T-cell (primary cell): ENCODE measurements around the gene AFF1. TPM values are rescaled to one million over a fixed set of nuclear protein-coding genes. Genes with fewer than 3 reads are reported as not detected.

Experiments used
- ATAC-seq, 4 experiments: fragments of 200-7000 bp in 3 of 4; fragments of 150-1000 bp in 1 of 4; cut with Tn5 transposase; replicated peaks in 1 of 4; 1 replicate in 3 of 4; 2 replicates in 1 of 4; pipeline ENCODE4 v1.10.0; 2021; ENCODE audit warnings: moderate library complexity in 3 of 4, mild to moderate bottlenecking in 2 of 4, moderate number of reproducible peaks in 1 of 4
- CTCF ChIA-PET, 2 donors: fragments of 300-600 bp; sonication (Branson Sonifier 250); formaldehyde crosslinking; loops; one replicate each; lab custom pipeline; 2022; ENCODE audit warnings: antibody characterized with exemption in 2 of 2; lab: Charles Lee
- POLR2A ChIA-PET, 2 donors: fragments of 300-600 bp; sonication (Branson Sonifier 250); formaldehyde crosslinking; loops; one replicate each; lab custom pipeline; 2022; ENCODE audit warnings: antibody characterized with exemption in 2 of 2; lab: Charles Lee
- DNase-seq, 35 experiments: peaks; one replicate each; pipeline versions ENCODE4 v3.0.0 to v3.0.0-alpha.2; 2013 to 2023
- H3K27ac ChIP-seq: one replicate; pipeline ENCODE4 v1.5.1; 2013; ENCODE audit warnings: low read length
- H3K27me3 ChIP-seq, 2 experiments: replicated peaks in 1 of 2; 1 replicate in 1 of 2; 2 replicates in 1 of 2; pipeline versions ENCODE4 v1.6.1 to v1.7.0; 2013; ENCODE audit warnings: low read length in 1 of 2, mixed read lengths in 1 of 2; ENCODE audit not compliant: control insufficient read depth in 2 of 2, insufficient read depth in 2 of 2; ENCODE audit errors: extremely low read depth in 1 of 2
- H3K36me3 ChIP-seq, 2 donors: 1 replicate in 1 of 2; 2 replicates in 1 of 2; pipeline versions ENCODE4 v1.6.1 to v1.7.0; 2013; ENCODE audit warnings: low read length in 1 of 2; ENCODE audit not compliant: control insufficient read depth in 2 of 2, insufficient read depth in 1 of 2; ENCODE audit errors: extremely low read depth in 1 of 2
- H3K4me1 ChIP-seq, 2 experiments: 1 replicate in 1 of 2; 2 replicates in 1 of 2; pipeline versions ENCODE4 v1.6.1 to v1.7.0; 2013; ENCODE audit warnings: low read length in 2 of 2, mixed read lengths in 1 of 2; ENCODE audit not compliant: insufficient read depth in 2 of 2, control insufficient read depth in 1 of 2; ENCODE audit errors: extremely low read depth in 1 of 2
- H3K4me3 ChIP-seq, 2 donors: 1 replicate in 1 of 2; 2 replicates in 1 of 2; pipeline versions ENCODE4 v1.5.1 to v1.7.0; 2013; ENCODE audit warnings: mild to moderate bottlenecking in 2 of 2, low read length in 1 of 2, moderate library complexity in 1 of 2; ENCODE audit not compliant: control insufficient read depth in 1 of 2; ENCODE audit errors: extremely low read depth in 1 of 2
- H3K9me3 ChIP-seq: 2 replicates; pipeline ENCODE4 v1.7.0; 2013
- H3K27ac Mint-ChIP-seq, 2 donors: one replicate each; pipeline ENCODE4 v1.8.0; 2020 to 2021; ENCODE audit warnings: mild to moderate bottlenecking in 2 of 2, mixed read lengths in 2 of 2
- H3K27me3 Mint-ChIP-seq, 2 donors: one replicate each; pipeline ENCODE4 v1.8.0; 2021 to 2022; ENCODE audit warnings: mixed read lengths in 2 of 2
- H3K36me3 Mint-ChIP-seq: one replicate; pipeline ENCODE4 v1.8.0; 2021; ENCODE audit warnings: mixed read lengths
- H3K4me1 Mint-ChIP-seq, 3 donors: one replicate each; pipeline ENCODE4 v1.8.0; 2020 to 2022; ENCODE audit warnings: mixed read lengths in 3 of 3, mild to moderate bottlenecking in 1 of 3
- H3K4me3 Mint-ChIP-seq, 3 donors: one replicate each; pipeline ENCODE4 v1.8.0; 2020 to 2022; ENCODE audit warnings: mild to moderate bottlenecking in 3 of 3, mixed read lengths in 3 of 3, moderate library complexity in 3 of 3
- H3K9me3 Mint-ChIP-seq, 3 donors: one replicate each; pipeline ENCODE4 v1.8.0; 2020 to 2022; ENCODE audit warnings: mixed read lengths in 3 of 3
- WGBS: methylation state at CpG from one replicate; pipeline ENCODE4 v1.1.5; 2013; ENCODE audit warnings: missing lambda C conversion rate; ENCODE audit not compliant: insufficient coverage; 5-methylcytosine and 5-hydroxymethylcytosine counted together
- total RNA-seq, 35 experiments: library from RNA in 6 of 35; stranded (reverse) in 6 of 35; fragments of 120-200 nt in 1 of 35; gene quantifications; one replicate each; pipeline versions ENCODE4 v1.2.1 to v1.2.4 and lab custom pipeline; 2013 to 2026

Gene AFF1
- total RNA-seq, 5 donors from 2014 or later (not counting 1 experiment from before 2014, with no cell fraction given), result 65.3 to 112 (median 93.4) TPM

DNA sequence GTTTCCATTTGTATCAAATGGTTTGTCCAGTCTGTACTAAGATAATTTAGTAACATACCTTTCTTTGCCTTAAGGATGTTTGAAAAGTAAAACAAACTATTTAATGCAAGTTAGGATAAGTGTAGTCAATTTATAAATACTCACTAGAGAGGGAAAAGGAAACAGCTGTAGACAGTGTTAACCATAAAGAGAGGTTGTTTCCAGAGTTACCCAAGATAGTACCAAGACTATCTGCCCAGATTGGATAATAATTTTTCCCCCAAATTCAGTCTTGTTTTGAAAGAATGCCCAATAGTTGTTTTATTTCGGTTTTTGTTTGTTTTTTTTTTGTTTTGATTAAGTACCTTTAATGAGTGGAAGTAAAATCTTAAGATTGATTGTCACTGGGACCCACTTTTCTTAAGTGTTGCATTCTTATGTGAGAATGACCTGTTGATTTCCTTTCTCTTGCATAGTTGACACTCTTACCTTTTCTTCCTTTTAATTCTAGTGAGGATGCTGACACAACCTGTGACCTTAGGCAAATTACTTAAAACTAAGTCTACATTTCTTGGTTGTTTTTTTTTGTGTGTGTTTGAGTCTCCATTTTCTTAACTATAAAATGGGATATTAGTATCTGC lies 12.8 kb downstream of the AFF1 start:
- no CpG with 5 or more reads among the region's 1 CpG for WGBS
- H3K4me1 ChIP-seq, result peaks cover 6 to 9% of the 10 kb centered on the region in 2 experiments
- H3K4me3 ChIP-seq, result no peak overlapping the region
- Mint-ChIP-seq H3K36me3 (peaks cover 37% of the 10 kb centered on the region), H3K27ac (peak overlapping the region; percentile 53 to 62), H3K4me1 (peaks cover 44 to 60% (median 56%) of the 10 kb centered on the region in 3 donors), H3K9me3 (no peaks in the 10 kb centered on the region), H3K4me3 (no peak overlapping the region), H3K27me3 (no peaks in the 10 kb centered on the region)
- no peaks in the 10 kb centered on the region for H3K9me3 ChIP-seq
- no peaks in the 10 kb centered on the region for H3K27me3 ChIP-seq
- ChIA-PET POLR2A (no interaction called here), CTCF (interaction anchor here in 1 of 2 donors (0.9 kb wide), 1 partner anchor 25 kb away, joined by 3 read pairs; no protein-coding TSS in a partner anchor)
- no peak overlapping the region for H3K27ac ChIP-seq
- peaks cover 0 to 4% of the 10 kb centered on the region in 2 donors for H3K36me3 ChIP-seq
- DNase-seq (no peak), ATAC-seq (no peak)

DNA sequence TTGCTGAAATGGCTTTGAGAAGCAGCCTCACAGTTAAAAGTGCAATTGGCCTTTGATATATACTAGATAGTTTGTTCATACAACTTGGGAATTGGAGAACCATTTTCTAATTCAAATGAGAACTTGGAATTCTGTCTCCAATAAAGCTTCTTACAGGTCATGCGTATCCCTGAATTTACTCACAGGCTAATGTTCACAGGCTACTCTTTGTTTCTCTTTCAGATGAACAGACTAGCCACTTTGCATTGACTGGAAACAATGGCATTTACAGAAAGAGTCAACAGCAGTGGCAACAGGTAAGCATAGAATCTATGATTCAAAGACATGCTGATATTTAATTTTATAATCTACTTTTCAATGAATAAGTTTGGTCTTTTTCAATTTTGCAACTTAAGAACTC lies 13.5 kb downstream of the AFF1 start:
- H3K4me3 Mint-ChIP-seq, result no peak overlapping the region
- no peak overlapping the region for H3K27ac Mint-ChIP-seq

DNA sequence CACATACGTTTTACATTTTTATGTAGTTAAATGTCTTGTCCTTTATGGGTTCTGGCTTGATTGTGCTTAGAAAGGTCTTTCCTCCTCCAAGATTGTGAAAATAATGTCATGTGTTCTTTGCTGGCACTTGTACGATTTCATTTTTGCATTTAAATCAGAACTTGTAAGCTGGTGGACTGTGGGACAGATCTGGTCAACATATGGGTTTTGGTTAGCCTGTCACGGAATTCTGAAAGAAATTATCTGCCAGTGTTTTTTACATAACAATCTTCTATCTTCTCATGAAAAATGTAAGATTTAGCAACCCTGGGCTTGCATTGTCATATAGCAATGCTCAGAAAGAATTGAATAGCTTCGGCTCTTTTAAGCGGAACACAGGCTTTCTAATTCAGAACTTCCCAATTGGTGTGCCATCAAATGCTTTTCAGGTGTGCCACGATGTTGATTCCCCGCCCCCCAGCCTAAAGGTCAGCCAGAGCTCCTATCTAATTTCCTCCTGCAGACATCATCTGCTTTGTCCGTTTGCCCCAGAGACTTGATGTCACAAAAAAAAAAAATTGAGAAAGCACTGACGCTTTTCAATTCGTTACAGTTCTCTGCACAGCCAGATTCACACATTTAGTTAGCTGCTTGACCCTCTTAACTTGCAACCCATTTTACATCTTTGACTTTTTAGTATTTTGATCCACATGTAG lies 16.2 kb downstream of the AFF1 start:
- Mint-ChIP-seq H3K4me3 (no peak overlapping the region), H3K27ac (peak overlapping the region in 1 of 2 donors; percentile 39), H3K9me3 (no peaks in the 10 kb centered on the region), H3K4me1 (peaks cover 24 to 53% (median 52%) of the 10 kb centered on the region in 3 donors), H3K27me3 (no peaks in the 10 kb centered on the region), H3K36me3 (peaks cover 48% of the 10 kb centered on the region)
- Histone ChIP-seq H3K4me1 (peaks cover 6 to 9% of the 10 kb centered on the region in 2 experiments), H3K27ac (no peak overlapping the region), H3K36me3 (peaks cover 3 to 8% of the 10 kb centered on the region in 2 donors), H3K27me3 (no peaks in the 10 kb centered on the region), H3K4me3 (no peak overlapping the region), H3K9me3 (no peaks in the 10 kb centered on the region)
- POLR2A ChIA-PET, result interaction anchor here (0.6 to 0.7 kb wide), 4 partner anchors 14 to 276 kb away, joined by 3 to 11 read pairs (median 8); partner anchors contain the start of gene AFF1 (in 1 of the 2)
- ATAC-seq, result no peak
- 96% methylated on average over 5 of the region's 10 CpGs for WGBS
- DNase-seq, result no peak
- CTCF ChIA-PET, result interaction anchor here (0.7 to 0.9 kb wide), 2 partner anchors 28 to 29 kb away, joined by 3 read pairs; no protein-coding TSS in a partner anchor

More for the DNA sequence above, 13.5 kb downstream of the AFF1 start:
- H3K27ac ChIP-seq, result no peak overlapping the region
- ChIA-PET POLR2A (no interaction called here), CTCF (interaction anchor here in 1 of 2 donors (1.3 kb wide), 1 partner anchor 14 kb away, joined by 3 read pairs; the partner anchor contains the start of gene AFF1)
- DNase-seq, result no peak
- H3K36me3 ChIP-seq, result peaks cover 0 to 4% of the 10 kb centered on the region in 2 donors
- no peaks in the 10 kb centered on the region for H3K9me3 ChIP-seq
- Mint-ChIP-seq H3K4me1 (peaks cover 39 to 56% (median 52%) of the 10 kb centered on the region in 3 donors), H3K27me3 (no peaks in the 10 kb centered on the region), H3K9me3 (no peaks in the 10 kb centered on the region), H3K36me3 (peaks cover 37% of the 10 kb centered on the region)
- H3K4me3 ChIP-seq, result no peak overlapping the region
- H3K4me1 ChIP-seq, result peaks cover 6 to 9% of the 10 kb centered on the region in 2 experiments
- no peak for ATAC-seq
- WGBS, result no CpG with 5 or more reads among the region's 1 CpG
- no peaks in the 10 kb centered on the region for H3K27me3 ChIP-seq

DNA sequence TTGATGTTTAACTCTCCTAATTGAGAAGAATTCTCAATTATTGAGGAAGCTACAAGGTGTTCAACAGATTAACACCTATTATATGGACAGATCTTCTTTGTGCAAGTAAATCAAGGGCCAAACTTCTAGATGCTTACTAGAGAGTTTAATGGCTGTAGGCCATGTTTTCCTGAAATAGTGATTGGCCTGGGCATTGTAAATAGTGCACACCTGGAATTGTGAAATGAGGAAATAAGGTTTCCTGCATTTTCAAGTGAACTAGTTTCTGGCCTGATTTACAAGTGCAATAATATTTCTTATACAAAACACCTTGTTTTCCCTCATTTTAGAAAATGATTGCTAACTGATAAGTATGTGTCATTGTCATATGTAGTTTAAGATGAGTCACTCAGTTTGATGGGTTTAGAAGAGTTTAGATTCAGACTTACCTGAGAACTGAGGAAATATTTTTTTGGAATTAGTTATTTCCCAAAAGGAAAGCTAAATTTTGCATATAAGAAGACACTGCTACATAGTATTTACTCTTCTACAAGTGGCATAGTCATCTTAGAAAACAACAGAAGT lies 21.2 kb downstream of the AFF1 start:
- H3K4me1 Mint-ChIP-seq, result peaks cover 25 to 60% (median 53%) of the 10 kb centered on the region in 3 donors
- H3K27me3 Mint-ChIP-seq, result no peaks in the 10 kb centered on the region
- ChIA-PET CTCF (no interaction called here), POLR2A (no interaction called here)
- peak overlapping the region in 1 of 2 donors; percentile 24 for H3K27ac Mint-ChIP-seq
- no peak for ATAC-seq
- H3K9me3 ChIP-seq, result no peaks in the 10 kb centered on the region
- H3K36me3 ChIP-seq, result peaks cover 4 to 7% of the 10 kb centered on the region in 2 donors
- no peaks in the 10 kb centered on the region for H3K27me3 ChIP-seq
- no peak overlapping the region for H3K4me3 Mint-ChIP-seq
- H3K27ac ChIP-seq, result no peak overlapping the region
- no peak overlapping the region for H3K4me3 ChIP-seq
- DNase-seq, result no peak
- H3K9me3 Mint-ChIP-seq, result no peaks in the 10 kb centered on the region
- peaks cover 61% of the 10 kb centered on the region for H3K36me3 Mint-ChIP-seq
- H3K4me1 ChIP-seq, result peaks cover 0 to 3% of the 10 kb centered on the region in 2 experiments

DNA sequence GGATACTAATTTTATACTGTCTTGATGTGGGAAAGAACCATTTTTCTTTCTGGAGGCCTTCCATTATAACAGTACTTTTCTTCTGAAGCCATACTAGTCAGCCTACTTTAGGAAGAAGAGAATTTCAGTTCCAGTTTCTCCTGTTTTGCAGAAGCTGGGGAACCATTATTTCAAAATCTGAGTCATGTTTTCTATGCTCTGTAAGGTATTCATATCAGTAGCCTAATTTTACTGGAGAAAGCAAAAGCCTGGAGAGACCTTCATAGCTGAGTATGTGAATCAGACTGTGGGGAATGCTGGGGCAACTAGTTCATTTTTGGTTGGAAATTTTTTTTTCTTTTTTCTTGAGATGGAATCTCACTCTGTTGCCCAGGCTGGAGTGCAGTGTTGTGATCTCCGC lies 22.4 kb downstream of the AFF1 start:
- no peaks in the 10 kb centered on the region for H3K9me3 Mint-ChIP-seq
- H3K27me3 ChIP-seq, result no peaks in the 10 kb centered on the region
- H3K9me3 ChIP-seq, result no peaks in the 10 kb centered on the region
- H3K27ac ChIP-seq, result no peak overlapping the region
- WGBS, result no CpG with 5 or more reads among the region's 1 CpG
- POLR2A ChIA-PET, result no interaction called here
- peaks cover 4 to 7% of the 10 kb centered on the region in 2 donors for H3K36me3 ChIP-seq
- ATAC-seq (no peak), DNase-seq (no peak)
- peaks cover 59% of the 10 kb centered on the region for H3K36me3 Mint-ChIP-seq
- CTCF ChIA-PET, result no interaction called here
- peaks cover 35 to 62% (median 58%) of the 10 kb centered on the region in 3 donors for H3K4me1 Mint-ChIP-seq
- no peak overlapping the region for H3K27ac Mint-ChIP-seq
- H3K4me3 ChIP-seq, result no peak overlapping the region
- no peak overlapping the region for H3K4me3 Mint-ChIP-seq
- peaks cover 5 to 8% of the 10 kb centered on the region in 2 experiments for H3K4me1 ChIP-seq
- H3K27me3 Mint-ChIP-seq, result no peaks in the 10 kb centered on the region
